HG02588 (cell line): ENCODE data around the gene GEMIN5.
"Not testable (repeated sequence)": the region's sequence is repeated elsewhere in the genome, so short reads cannot be mapped to it uniquely, and the experiment has no call there.

ENCODE experiments used
- ATAC-seq: cut with Tn5 transposase; IDR thresholded peaks from one replicate; pipeline ENCODE4 v1.9.1; 2021; ENCODE audit warnings: mild to moderate bottlenecking, moderate library complexity; ENCODE audit not compliant: unreplicated experiment

GEMIN5 gene

DNA sequence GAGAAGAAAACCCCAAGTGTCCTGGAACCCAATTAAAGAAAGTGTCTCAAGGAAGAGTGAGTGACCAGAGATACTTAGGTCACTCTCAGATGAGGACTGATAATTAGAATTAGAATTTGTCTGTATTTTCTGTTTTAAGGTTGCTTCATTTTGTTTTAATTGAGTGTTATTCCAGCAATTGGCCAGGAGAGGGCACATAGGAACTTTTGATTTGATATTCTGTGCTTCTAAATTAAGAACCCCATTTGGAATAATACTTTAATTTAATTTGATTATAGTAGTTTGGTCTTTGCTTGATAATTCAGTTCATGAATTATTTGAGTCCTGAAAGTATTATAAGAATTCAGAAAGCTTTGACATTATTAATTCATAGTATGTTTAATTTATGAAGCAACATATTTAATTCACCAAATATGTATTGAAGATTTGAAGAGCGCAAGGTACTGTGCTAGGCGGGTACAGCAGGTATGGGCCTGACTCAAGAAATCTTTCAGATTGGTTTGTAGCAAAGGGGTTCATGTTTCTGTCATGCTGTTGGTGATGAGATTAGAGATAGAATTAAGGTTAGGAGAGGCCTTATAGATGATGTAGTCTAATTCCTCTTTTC lies 7.8 kb upstream of the GEMIN5 start:
- no peak for ATAC-seq

DNA sequence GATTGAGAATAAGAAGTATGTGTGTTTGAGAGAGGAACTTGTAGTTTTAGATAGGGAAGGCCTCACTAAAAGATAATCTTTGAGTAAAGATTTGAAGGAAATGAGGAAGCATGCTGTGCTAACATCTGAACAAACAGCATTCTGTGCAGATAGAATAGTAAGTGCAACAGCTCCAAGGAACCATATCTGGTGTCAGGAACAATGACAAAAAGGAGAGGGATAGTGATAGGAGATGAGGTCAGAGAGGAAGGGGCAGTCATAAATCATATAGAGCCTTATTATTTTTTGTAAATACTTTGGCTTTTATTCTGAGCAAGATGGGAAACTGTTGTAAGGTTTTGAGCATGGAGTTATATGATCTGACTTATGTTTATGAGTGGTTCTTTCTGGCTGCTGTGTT lies 6.7 kb upstream of the GEMIN5 start:
- no peak for ATAC-seq

DNA sequence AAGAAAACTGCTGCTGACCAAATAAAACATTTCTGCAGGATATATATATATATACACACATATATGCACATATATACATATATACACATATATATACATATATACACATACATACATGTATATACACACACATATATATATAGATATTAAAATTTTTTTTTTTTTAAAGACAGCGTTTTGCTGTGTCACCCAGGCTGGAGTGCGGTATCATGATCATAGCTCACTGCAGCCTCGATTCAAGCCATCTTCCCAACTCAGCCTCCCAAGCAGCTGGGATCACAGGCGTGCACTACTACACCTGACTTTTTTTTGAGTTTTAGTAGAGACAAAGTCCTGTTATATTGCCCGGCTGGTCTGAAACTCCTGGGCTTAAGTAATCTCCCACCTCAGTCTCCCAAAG lies 5.5 kb upstream of the GEMIN5 start:
- no peak for ATAC-seq

DNA sequence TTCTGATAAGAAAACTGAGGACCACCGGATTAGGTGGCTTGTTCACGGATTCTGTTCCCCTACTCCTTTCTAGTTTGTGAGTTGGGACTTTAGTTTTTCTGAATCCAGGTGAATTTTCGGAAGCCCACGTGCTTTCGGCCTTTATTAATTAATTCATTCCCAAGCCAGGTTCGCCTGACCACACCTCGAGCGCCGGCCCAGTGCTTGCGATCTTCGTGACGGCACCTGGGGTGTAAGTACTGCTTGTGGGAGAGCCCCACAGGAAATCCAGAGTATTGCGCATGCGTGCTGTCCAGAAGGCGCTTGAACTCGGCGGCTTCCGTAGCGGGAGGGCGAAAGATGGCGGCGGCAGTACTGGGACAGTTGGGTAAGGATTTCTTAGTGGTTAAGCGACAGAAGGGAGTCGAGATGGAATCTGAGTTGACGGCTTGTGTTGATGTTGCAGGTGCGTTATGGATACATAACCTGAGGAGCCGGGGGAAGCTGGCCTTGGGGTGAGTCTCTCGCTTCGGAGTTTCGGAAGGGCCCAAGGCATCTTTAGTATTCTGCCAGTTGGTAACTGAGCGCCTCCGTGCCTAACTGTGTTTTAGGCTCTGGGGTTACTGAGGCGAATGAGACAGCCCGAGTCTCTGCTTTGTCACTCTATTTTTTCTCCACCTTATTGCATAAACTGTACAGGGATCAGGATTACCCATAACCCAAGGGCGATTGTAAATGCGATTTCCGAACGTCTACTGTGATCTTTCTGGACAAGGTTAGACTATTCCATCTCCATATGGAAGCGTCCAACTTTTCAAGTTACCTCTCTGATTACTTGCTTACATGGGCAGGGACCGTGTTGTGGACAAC lies 3.0 kb upstream of the GEMIN5 start, which contains the start of gene MRPL22:
TSS of gene MRPL22 (plus strand) at position 302 of the 849 bp plus-strand sequence. CDS start at position 340, 38 bp downstream.
- ATAC-seq: peak; percentile 44

DNA sequence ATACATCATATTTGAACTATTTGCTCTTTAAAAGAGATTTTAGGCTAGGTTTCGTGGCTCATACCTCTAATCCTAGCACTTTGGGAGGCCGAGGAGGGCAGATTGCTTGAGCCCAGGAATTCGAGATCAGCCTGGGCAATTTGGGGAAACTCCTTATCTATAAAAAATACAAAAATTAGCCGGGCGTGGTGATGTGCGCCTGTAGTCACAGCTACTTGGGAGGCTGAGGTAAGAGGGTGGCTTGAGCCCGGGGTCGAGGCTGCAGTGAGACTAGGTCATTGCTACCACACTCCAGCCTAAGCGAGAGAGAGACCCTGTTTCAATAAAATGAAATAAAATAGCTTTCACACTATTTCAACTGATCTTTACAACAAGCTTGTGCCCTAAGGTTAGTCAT lies 2.4 kb upstream of the GEMIN5 start:
- ATAC-seq: no peak

DNA sequence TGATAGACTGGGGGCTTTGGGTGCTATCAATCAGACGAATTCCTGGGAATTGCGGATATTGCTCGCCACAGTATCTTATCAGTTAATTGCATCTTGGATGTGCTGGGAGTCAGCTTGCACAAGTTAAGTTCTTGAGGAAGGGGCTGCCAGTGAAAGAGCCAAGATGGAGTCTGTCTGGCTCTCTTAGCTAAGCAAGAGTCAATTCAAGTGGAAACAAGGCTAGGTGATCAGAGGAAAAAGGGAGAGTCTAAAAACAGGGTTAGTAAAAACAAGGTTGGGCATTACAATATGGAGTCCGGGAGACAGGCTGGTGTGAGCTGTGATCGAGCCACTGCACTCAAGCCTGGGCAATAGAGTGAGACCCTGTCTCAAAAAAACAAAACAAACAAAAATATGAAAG lies 1.4 kb upstream of the GEMIN5 start:
- ATAC-seq: not testable (repeated sequence)

DNA sequence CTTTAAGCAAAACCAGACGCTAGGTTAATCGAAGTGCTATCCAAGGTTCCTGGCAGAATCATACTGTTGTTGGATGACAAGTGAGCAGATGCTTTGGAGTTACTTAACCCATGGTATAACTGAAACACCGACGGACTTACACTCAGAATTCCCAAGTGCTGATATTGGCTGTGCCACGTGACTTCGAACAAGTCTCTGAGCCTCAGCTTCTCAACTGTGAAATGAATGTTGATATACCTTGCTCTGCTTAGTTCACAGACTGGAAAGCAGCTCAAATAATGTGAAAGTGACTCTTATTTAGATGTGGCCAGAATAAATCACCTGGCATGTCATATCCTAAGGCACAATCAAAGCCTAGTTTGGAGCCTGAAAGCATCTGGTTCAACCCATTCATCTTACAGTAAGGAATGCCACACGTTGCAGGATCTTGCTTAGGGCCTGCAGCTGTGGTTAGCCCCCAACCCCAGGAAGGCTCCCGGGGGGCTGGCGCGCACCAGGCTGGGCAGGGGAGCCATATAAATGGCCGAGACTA lies 759 bp downstream of the GEMIN5 start:
- ATAC-seq: no peak

DNA sequence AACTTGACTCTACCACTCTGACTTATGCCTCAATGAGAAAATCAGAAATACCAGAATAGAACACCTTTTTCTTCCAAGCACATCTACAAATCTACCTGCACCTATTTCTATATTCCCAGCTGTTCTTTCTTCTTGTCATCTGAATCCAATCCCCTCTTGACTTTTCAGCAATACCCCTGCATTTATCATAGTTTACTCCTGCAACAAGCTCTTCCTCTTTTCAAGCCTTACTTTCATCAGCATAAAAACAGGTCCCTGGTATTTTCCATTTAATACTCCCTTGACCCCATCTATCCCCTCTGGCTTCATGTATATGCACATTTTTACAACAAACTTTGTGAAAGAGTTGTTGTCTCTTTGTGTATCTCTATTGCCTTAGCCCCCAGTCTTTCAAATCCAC lies 3.1 kb downstream of the GEMIN5 start:
- ATAC-seq: no peak

DNA sequence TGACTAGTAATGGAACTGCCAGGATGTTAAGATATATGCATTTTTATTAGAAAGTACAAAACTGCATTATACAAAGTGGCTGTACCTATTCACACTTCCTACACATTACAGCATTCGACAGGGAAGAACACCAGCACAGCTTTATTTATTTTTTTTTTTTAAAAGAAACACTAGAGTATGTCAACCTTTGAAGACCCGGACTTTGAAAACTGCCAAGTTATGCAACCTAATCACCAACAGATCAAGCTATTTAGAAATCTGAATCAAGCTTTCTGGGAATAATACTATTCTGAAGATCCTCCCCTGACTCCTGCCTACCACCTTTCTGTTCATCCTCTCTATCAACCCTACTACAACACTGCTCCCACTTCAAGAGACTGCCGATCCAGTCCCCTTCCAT lies 4.5 kb downstream of the GEMIN5 start:
- ATAC-seq: no peak

DNA sequence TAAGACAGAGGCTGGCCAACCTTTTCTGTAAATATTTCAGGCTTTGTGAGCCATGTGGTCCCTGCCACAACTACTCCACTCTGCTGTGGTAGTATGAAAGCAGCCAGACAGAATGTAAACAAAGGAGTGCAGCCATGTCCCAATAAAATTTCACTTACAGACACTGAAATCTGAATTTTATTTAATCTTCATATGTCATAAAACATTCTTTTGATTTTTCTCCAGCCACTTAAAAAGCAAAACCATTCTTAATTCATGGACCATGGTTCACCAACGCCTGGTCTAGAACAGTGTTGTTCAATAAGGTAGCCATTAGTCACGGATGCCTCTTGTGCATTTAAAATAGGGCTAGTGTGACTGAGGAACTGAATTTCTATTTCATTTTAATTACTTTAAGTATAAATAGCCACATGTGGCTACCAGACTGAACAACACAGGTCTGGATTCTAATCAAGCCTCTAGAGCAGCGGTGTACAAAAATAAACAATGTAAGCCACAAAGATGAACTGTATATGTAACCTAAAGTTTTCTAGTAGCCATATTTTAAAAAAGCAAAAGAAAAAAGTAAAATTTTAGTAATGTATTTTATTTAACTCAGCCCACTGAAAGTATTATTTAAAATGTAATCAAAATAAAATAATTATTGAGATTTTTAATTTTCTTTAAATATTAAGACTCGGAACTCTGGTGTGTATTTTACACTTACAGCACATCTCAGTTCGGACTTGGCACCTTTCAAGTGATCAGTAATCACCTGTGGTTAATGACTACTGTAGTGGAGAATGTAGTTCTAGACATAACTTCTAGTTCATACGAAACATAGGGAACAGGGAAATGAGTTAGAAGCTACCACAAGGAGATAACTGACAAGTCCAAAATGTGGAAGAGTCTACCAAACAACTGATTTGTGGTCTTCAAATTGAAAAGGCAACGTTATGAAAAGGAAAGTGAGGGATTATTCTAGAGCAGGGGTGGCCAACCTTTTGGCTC lies 14.3 kb downstream of the GEMIN5 start:
- no peak for ATAC-seq

DNA sequence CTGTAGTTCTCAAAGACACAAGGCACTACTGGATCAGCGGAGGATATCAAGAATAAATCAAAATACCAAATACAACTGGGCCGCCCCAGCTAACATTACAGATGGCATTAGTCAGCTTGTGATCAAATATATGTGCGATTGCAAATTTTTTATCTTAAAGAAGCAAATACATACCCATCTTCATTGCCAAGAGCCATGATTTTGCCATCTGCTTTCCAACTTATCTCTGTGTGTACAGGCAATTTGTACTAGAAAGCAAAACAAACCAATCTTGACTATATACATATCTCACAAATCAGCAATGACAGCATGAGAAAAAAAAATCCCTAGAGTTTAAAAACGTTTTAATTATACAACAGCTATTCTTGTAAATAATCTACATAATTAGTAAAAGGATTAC lies 20.3 kb downstream of the GEMIN5 start:
- ATAC-seq: no peak

DNA sequence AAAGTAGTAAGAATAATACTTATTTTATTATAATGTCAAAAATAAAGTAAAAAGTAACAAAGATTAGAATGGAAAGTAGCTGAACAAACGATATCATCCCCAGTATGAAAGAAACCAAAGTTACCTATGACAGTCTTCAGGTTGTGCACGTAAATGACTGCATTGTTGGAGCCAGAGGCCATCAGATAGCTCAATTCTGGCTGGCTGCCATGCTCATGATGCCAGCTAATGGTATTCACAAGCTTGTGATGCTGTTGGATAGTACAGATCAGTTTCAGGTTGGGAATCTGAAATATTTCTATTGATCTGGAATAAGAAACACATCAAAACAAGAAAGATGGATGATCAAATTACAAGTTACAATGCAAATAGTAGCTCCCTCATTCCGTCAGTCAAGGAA lies 21.1 kb downstream of the GEMIN5 start:
- ATAC-seq: no peak

DNA sequence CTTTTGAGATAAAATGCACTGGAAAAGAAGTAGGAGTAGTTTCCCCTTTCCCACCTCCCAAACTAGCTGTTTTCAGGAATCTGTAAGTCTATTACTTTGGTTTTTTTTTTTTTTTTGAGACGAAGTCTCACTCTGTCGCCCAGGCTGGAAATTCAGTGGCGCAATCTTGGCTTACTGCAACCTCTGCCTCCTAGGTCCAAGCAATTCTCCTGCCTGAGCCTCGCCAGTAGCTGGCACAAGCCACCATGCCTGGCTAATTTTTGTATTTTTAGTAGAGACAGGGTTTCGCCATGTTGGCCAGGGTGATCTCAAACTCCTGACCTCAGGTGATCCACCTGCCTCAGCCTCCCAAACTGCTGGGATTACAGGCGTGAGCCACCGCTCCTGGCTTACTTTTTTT lies 32.4 kb downstream of the GEMIN5 start:
- not testable (repeated sequence) for ATAC-seq

DNA sequence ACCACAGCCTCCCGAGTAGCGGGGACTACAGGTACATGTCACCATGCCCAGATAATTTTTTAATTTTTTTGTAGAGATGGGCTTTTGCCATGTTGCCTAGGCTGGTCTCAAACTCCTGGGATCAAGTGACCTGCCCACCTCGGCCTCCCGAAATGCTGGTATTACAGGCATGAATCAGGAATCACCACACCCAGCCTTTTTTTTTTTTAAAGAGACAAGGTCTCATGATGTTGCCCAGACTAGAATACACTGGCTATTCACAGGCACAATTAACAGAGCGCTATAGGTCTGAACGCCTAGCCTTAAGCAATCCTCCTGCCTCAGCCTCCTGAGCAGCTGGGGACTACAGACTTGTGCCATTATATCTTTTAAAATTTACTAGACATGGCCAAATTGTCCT lies 36.1 kb downstream of the GEMIN5 start:
- ATAC-seq: no peak

DNA sequence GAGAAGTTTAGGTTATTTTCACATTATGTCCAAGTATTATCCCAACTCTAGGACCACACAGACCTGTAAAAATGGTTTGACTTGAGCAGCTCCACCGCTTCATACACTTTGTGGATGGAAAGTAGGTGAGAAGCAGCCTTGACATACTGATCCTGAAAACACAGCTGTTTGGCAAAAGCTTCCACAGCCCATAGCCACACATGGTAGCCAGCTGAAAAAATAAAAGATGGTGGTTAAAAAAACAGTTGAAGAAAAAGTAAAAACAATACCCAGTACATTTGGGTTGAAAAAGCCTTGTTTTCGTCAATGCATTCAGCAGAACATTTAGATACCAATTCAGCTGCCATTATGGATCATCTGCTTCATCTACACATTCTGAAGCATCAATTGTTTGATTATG lies 36.7 kb downstream of the GEMIN5 start:
- ATAC-seq: no peak

DNA sequence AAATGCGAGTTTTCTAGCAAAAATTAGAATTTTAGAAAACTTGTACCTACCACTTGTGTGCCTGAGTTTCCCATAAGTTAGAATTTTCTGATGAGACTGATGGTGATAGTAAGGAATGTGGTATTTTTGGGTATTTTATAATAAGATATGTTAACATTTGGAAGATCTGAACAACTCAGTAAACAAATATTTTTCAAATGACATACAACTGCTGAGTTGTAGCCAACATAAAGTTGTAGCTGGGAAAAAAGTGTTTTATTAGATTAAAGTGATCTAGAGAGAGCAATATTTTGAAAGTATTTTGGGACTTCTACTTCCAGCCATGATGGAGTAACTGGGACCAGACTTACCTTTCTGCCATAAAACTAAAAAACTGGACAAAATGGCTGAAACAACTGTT lies 37.9 kb downstream of the GEMIN5 start:
- ATAC-seq: no peak

DNA sequence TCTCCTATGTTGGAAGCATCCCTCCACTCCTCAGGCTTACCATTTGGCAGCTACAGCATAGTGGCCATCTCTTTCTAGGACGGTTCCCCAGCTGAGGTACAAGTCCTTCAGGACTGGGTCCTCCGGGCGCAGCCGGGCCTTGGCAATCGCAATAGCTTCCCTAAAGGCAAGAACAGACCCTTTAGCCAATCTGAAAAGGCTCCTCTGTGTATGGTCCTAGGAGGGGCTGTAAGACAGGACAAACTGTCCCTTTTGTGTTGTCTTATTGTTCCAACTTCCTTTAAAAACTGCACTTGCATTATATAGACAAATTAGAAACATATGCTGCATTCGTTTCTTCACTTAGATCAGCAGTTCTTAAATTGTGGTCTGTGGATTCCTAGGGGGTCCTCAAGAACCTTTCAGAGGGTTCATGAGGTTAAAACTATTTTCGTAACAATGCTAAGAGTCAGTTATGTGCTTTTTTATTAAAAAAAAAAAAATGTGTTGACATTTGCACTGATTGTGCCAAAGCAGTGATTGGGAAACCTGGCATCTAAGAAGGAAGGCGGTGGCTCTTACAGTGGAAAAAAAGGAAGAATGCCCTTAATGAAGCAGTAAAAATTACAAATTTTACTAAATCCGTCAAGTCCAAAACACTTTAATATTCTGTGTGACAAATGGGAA lies 38.7 kb downstream of the GEMIN5 start:
- ATAC-seq: no peak

DNA sequence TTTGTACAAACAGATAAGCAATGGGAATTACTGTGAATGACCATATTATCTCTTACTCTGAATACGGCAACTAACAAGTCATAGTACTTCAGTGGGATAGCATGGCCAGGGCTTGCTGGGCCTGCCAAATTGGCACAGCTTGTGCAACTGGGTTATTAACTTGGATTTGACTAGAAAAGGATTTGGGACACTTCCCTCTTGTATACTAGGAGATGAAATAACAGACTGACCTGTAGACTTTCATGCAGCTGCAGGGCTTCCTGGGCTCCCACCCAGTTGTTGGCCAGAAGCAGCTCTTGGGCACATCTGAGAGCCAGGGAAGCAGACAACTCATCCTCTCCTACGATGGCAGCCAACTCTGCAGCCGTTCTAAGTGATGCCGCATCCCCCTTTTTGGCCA lies 39.8 kb downstream of the GEMIN5 start:
- no peak for ATAC-seq

DNA sequence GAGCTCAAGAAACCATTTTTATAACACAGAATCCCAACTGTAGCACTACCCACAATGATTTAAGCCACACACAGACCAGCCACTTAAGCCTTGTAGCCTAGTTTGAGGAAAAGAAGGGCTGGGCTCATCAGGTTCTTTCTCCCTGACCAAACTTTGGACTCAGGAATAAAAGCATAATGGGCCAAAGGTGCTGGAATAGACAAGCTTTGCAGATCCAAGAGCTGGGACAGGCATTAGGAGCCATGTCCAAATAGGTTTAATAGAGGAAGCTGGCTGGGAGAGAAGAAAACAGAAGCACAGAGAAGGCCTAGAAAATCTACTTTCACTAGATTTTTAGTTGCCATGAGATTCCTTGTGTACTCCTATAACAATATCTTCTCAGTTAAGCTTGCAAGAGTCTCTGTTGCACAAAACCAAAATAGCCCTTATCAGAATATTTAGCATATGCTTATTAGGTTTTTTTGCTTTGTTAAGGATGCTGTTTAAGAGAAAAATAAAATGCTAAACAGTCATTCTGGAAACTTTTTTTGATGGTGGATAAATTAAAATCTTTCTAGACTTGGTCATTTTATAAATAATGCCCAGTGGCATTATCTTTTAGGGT lies 41.3 kb downstream of the GEMIN5 start:
- ATAC-seq: no peak
